Mesangial cell (primary cell): ENCODE results near the gene KIR3DL1. TPM values are rescaled to one million over a fixed set of nuclear protein-coding genes. Genes with fewer than 3 reads are reported as not detected.

Experiments
- total RNA-seq: library from RNA; depleted of rRNA; stranded (reverse); fragments of >200 nt; gene quantifications from 2 replicates; pipeline ENCODE4 v1.2.3, GENCODE V29; 2015

Gene KIR3DL1
- total RNA-seq: not detected in 2 replicates

GRCh38 chr19:54816251-54816650 is at the start of gene KIR3DL1:
KIR3DL1 (plus strand) TSS chr19:54816468.

GRCh38 chr19:54769646-54770045 is 46.6 kb upstream of the KIR3DL1 start, which contains the start of gene KIR2DL1:
KIR2DL1 (plus strand) TSS chr19:54769793; CDS start chr19:54769851, 58 bp downstream.

GRCh38 chr19:54803410-54803809 is 12.9 kb upstream of the KIR3DL1 start, which contains the start of gene KIR2DL4:
KIR2DL4 (plus strand) TSS chr19:54803610; CDS start chr19:54803652, 42 bp downstream.

GRCh38 chr19:54832496-54832895 is 16.2 kb downstream of the KIR3DL1 start, which contains the start of gene KIR2DS4:
KIR2DS4 (plus strand) TSS chr19:54832676.

GRCh38 chr19:54850061-54850640 is 33.9 kb downstream of the KIR3DL1 start, which contains the start of gene KIR3DL2:
KIR3DL2 (plus strand) TSS chr19:54850443; CDS start chr19:54850476, 33 bp downstream.

GRCh38 chr19:54873990-54874389 is 57.7 kb downstream of the KIR3DL1 start, which contains the start of gene FCAR:
FCAR (plus strand) TSS chr19:54874235; CDS start chr19:54874290, 55 bp downstream.

Other genes starting within 250 kb of the KIR3DL1 start
- gene LILRA2, start 242.7 kb upstream of the KIR3DL1 start, total RNA-seq: not detected in 2 replicates
- gene LILRA1, start 222.8 kb upstream of the KIR3DL1 start, total RNA-seq: not detected in 2 replicates
- gene LILRB1, start 186.0 kb upstream of the KIR3DL1 start, total RNA-seq: not detected in 2 replicates
- not detected in 2 replicates for gene LILRB4, start 153.5 kb upstream of the KIR3DL1 start, total RNA-seq
- not detected in 2 replicates for gene KIR3DL3, start 92.0 kb upstream of the KIR3DL1 start, total RNA-seq
- gene KIR2DL3, start 78.0 kb upstream of the KIR3DL1 start, total RNA-seq: not detected in 2 replicates
- gene KIR2DL1, start 46.7 kb upstream of the KIR3DL1 start, total RNA-seq: not detected in 2 replicates
- gene KIR2DL4, start 12.9 kb upstream of the KIR3DL1 start, total RNA-seq: not detected in 2 replicates
- not detected in 2 replicates for gene KIR2DS4, start 16.2 kb downstream of the KIR3DL1 start, total RNA-seq
- gene KIR3DL2, start 34.0 kb downstream of the KIR3DL1 start, total RNA-seq: not detected in 2 replicates
- not detected in 2 replicates for gene FCAR, start 57.8 kb downstream of the KIR3DL1 start, total RNA-seq
- gene NCR1, start 89.7 kb downstream of the KIR3DL1 start, total RNA-seq: not detected in 2 replicates
- gene NLRP7, start 131.1 kb downstream of the KIR3DL1 start, total RNA-seq: not detected in 2 replicates
- gene NLRP2, start 149.9 kb downstream of the KIR3DL1 start, total RNA-seq: 22.8 and 28.8 TPM in 2 replicates
- gene GP6, start 221.8 kb downstream of the KIR3DL1 start, total RNA-seq: 0.13 TPM in 1 of 2 replicates, not detected in the other
- 7.7 and 16.2 TPM in 2 replicates for gene RDH13, start 246.7 kb downstream of the KIR3DL1 start, total RNA-seq